HEK293T (cell line): ENCODE measurements around the gene FERMT2.

Source experiments
- CTCF ChIA-PET: fragments of 350-600 bp; formaldehyde crosslinking; extraction: SDS; loops from one replicate; lab custom pipeline; 2021; ENCODE audit warnings: antibody characterized with exemption, inconsistent platforms; lab: Yijun Ruan, JAX
- POLR2A ChIA-PET: fragments of 350-600 bp; formaldehyde crosslinking; extraction: SDS; loops from one replicate; lab custom pipeline; 2020; ENCODE audit warnings: antibody characterized with exemption, inconsistent platforms; lab: Yijun Ruan, JAX
- DNase-seq: peaks from one replicate; pipeline ENCODE4 v3.0.0; 2012; ENCODE audit warnings: mixed read lengths; ENCODE audit errors: extremely low spot score
- ARNT ChIP-seq: fragments of 450-650 bp; IDR thresholded peaks from 2 replicates; pipeline ENCODE4 v1.6.1; 2017; ENCODE audit warnings: mild to moderate bottlenecking
- BHLHE40 ChIP-seq: fragments of 450-650 bp; IDR thresholded peaks from 2 replicates; pipeline ENCODE4 v1.6.1; 2016; ENCODE audit warnings: mild to moderate bottlenecking, moderate library complexity, borderline replicate concordance
- CTBP1 ChIP-seq: fragments of 450-650 bp; IDR thresholded peaks from 2 replicates; pipeline ENCODE4 v1.6.1; 2016; ENCODE audit warnings: borderline replicate concordance
- ELF4 ChIP-seq: fragments of 450-650 bp; IDR thresholded peaks from 2 replicates; pipeline ENCODE4 v1.6.1; 2017; ENCODE audit warnings: antibody characterized with exemption
- FOXA1 ChIP-seq: fragments of 450-650 bp; IDR thresholded peaks from 2 replicates; pipeline ENCODE4 v1.6.1; 2016; ENCODE audit warnings: mild to moderate bottlenecking
- FOXK2 ChIP-seq: fragments of 450-650 bp; IDR thresholded peaks from 2 replicates; pipeline ENCODE4 v1.6.1; 2016; ENCODE audit warnings: mild to moderate bottlenecking
- FOXM1 ChIP-seq: fragments of 450-650 bp; IDR thresholded peaks from 2 replicates; pipeline ENCODE4 v1.6.1; 2017; ENCODE audit warnings: mild to moderate bottlenecking, borderline replicate concordance
- HDGF ChIP-seq: fragments of 450-650 bp; IDR thresholded peaks from 2 replicates; pipeline ENCODE4 v1.6.1; 2017; ENCODE audit warnings: antibody characterized with exemption, borderline replicate concordance
- L3MBTL2 ChIP-seq: fragments of 450-650 bp; conservative IDR thresholded peaks from 2 replicates; pipeline ENCODE4 v1.6.1; 2016; ENCODE audit warnings: mild to moderate bottlenecking
- LEF1 ChIP-seq: fragments of 450-650 bp; IDR thresholded peaks from 2 replicates; pipeline ENCODE4 v1.6.1; 2017; ENCODE audit warnings: mild to moderate bottlenecking, borderline replicate concordance
- NFRKB ChIP-seq: fragments of 450-650 bp; IDR thresholded peaks from 2 replicates; pipeline ENCODE4 v1.6.1; 2016; ENCODE audit warnings: mild to moderate bottlenecking, moderate library complexity
- SP1 ChIP-seq: fragments of 450-650 bp; IDR thresholded peaks from 2 replicates; pipeline ENCODE4 v1.6.1; 2017
- SUZ12 ChIP-seq: fragments of 450-650 bp; IDR thresholded peaks from 2 replicates; pipeline ENCODE4 v1.6.1; 2016; ENCODE audit warnings: mild to moderate bottlenecking
- TARDBP ChIP-seq: fragments of 450-650 bp; IDR thresholded peaks from 2 replicates; pipeline ENCODE4 v1.6.1; 2016
- ZNF384 ChIP-seq: fragments of 450-650 bp; IDR thresholded peaks from 2 replicates; pipeline ENCODE4 v1.6.1; 2016
- TF ChIP-seq, protein P1 (sequence below): fragments of 450-650 bp; IDR thresholded peaks from 2 replicates; pipeline ENCODE4 v1.6.1; 2016

Gene FERMT2

DNA sequence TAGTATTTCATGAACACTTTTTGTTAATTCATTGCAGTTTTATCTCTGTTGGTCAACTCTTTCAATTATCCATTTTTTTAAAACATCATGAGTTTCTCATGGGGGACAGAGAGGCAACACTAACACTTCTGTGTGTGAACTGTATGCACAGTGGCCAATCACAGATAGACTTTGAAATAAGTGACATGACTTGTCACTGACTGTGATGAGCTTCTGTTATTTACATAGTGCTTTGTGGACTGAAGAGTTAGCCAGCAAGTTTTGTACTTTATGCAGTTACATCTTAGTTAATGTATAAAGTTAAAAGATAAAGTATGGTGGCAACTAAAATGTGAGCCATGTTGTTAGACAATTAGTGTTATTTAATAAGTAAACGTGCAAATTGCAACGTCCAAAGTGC is 16.1 kb downstream of the FERMT2 start:
- ChIA-PET POLR2A (interaction anchor here (0.7 kb wide), 1 partner anchor 382 kb away, joined by 3 read pairs; the partner anchor contains the start of genes GPR137C and TXNDC16), CTCF (no interaction called here)
- DNase-seq = no peak
- TF ChIP-seq NFRKB (no peak), ARNT (no peak), SUZ12 (no peak), LEF1 (no peak), FOXA1 (no peak), TARDBP (no peak), ZNF384 (no peak), CTBP1 (no peak), ELF4 (no peak), BHLHE40 (no peak), SP1 (no peak), HDGF (no peak), FOXM1 (no peak), FOXK2 (no peak), L3MBTL2 (no peak)
- TF ChIP-seq, protein P1, sequence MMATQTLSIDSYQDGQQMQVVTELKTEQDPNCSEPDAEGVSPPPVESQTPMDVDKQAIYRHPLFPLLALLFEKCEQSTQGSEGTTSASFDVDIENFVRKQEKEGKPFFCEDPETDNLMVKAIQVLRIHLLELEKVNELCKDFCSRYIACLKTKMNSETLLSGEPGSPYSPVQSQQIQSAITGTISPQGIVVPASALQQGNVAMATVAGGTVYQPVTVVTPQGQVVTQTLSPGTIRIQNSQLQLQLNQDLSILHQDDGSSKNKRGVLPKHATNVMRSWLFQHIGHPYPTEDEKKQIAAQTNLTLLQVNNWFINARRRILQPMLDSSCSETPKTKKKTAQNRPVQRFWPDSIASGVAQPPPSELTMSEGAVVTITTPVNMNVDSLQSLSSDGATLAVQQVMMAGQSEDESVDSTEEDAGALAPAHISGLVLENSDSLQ = no peak

DNA sequence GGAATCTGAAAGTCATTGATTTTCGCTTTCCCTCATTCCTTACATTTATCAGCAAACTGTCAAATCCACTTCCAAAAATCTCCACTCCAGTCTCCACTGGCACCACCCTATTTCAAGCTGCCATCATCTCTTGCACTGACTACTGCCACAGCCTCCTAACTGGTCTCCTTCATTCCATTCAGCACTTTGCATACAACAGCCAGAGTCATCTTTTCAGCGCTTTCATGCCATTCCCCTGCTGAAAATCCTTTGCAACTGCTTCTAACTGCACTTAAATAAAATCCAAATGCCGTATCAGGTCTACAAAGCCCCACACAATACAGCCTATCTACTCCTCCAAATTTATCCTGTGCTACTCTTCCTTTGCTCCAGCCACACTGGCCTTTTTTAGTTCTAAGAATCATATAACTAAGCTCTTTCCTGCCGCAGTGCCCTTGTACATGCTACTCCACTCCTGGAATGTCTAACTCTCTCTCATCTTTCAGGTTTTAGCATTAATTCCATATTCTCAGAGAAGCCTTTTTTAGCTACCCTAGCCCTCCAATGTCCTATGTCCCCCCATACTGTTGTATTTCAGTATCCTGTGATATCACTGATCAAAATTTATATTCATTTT is 21.6 kb downstream of the FERMT2 start:
- TF ChIP-seq ARNT = no peak
- TF ChIP-seq LEF1 = no peak
- TF ChIP-seq FOXM1 = no peak
- TF ChIP-seq FOXA1 = no peak
- TF ChIP-seq L3MBTL2 = no peak
- CTCF ChIA-PET = no interaction called here
- POLR2A ChIA-PET = interaction anchor here (0.6 kb wide), 1 partner anchor 94 kb away, joined by 3 read pairs; no protein-coding TSS in a partner anchor
- no peak for DNase-seq

DNA sequence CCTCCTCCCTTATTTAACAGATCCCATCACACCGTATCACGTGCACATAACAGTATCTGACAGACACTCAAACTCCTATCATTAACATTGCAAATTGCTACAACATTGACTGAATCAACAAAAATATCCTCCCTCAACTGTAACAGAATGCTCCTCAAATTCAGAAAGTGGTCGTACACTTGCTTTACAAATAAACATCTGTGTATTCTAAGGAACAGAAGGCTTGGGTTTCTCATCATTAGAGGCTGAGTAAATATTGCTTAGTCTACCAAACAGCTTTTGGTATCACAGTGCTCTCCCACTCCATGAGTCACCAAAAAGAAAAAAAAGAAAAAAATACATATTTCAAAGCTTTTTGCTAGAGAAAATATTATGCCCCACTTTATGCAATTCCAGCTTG is 23.9 kb downstream of the FERMT2 start:
- POLR2A ChIA-PET = no interaction called here
- CTCF ChIA-PET = no interaction called here
- DNase-seq = no peak
- TF ChIP-seq NFRKB (no peak), ZNF384 (no peak), SP1 (no peak), ARNT (no peak), TARDBP (no peak), HDGF (no peak), CTBP1 (no peak), L3MBTL2 (no peak), LEF1 (no peak)

DNA sequence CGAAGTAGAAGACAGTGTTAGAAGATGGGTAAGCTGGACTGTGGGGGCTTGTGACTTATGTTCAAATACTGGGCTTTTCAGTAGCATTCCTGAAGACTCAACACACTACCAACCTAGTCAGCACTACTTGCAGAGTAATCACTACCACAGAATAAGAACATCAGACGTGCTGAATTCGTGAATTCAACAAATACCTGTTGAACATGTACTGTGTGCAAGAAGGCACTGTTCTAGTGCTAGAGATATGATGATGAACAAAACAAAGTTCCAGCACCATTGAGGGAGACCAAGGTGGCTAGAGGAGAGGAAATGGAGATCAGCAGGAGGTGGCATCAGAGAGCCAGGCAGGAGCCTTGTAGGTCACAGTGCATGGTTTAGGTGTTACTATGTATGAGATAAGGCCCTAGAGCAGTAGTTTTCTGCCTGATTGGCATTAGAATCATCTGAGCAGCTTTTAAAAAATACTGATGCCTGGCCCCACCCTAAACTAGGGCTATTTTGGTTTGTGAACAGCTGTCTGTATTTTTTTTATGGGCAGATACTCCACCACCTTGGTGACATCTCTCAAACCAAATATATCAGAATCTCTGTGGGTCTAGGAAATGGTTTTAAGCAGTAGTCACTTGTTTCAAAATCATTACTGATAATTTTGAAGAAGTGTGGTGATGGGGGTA is 26.8 kb downstream of the FERMT2 start:
- ChIA-PET POLR2A (no interaction called here), CTCF (no interaction called here)
- TF ChIP-seq NFRKB (no peak), ELF4 (no peak), ARNT (no peak), FOXM1 (no peak), FOXA1 (no peak), TARDBP (no peak), HDGF (no peak), SUZ12 (no peak), SP1 (no peak), L3MBTL2 (no peak), BHLHE40 (no peak), LEF1 (no peak), CTBP1 (no peak), FOXK2 (no peak)
- TF ChIP-seq, protein P1 = no peak
- no peak for DNase-seq

DNA sequence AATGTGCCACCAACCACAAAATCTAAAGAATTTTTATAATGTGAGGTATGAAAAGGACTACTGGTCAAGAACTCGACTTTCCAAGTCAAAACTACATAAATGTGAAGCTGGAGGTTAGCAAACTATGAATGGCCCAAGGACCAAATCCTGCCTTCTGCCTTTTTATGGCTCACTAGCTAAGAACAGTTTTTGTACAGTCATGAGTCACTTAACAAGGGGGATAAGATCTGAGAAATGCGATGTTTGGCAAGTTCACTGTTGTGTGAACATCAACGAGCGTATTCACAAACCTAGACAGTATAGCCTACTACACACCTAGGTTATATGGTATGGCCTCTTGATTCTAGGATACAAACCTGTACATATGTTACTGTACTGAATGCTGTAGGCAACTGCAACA is 28.2 kb downstream of the FERMT2 start:
- DNase-seq = no peak
- ChIA-PET CTCF (interaction anchor here (1.1 to 1.7 kb wide), 2 partner anchors 13 to 15 kb away, joined by 3 to 4 read pairs; no protein-coding TSS in a partner anchor), POLR2A (interaction anchor here (1.3 to 1.4 kb wide), 2 partner anchors 13 to 14 kb away, joined by 3 to 4 read pairs; no protein-coding TSS in a partner anchor)

More for the DNA sequence above, 28.2 kb downstream of the FERMT2 start:
- no peak for TF ChIP-seq TARDBP
- no peak for TF ChIP-seq NFRKB
- no peak for TF ChIP-seq BHLHE40
- TF ChIP-seq CTBP1 = no peak
- no peak for TF ChIP-seq FOXK2
- no peak for TF ChIP-seq HDGF
- no peak for TF ChIP-seq LEF1
- TF ChIP-seq ZNF384 = no peak
- no peak for TF ChIP-seq FOXM1
- TF ChIP-seq SP1 = no peak
- TF ChIP-seq, protein P1 = no peak
- TF ChIP-seq ELF4 = no peak
- TF ChIP-seq SUZ12 = no peak
- no peak for TF ChIP-seq L3MBTL2
- TF ChIP-seq ARNT = no peak
